LNCAP (cell line): Measurements from ENCODE around the gene BDH1.

ENCODE experiments used
- CTCF ChIP-seq: fragments of 450-650 bp; IDR thresholded peaks from 2 replicates; pipeline ENCODE4 v1.5.1; 2017; ENCODE audit warnings: mild to moderate bottlenecking

Gene BDH1

GRCh38 chr3:197595470-197596185 lies 39.9 kb upstream of the BDH1 start:
- TF ChIP-seq CTCF: no peak

GRCh38 chr3:197593046-197593380 lies 37.2 kb upstream of the BDH1 start:
- TF ChIP-seq CTCF: no peak

GRCh38 chr3:197592361-197593045 lies 36.7 kb upstream of the BDH1 start:
- no peak for TF ChIP-seq CTCF

GRCh38 chr3:197591816-197592215 lies 36.0 kb upstream of the BDH1 start:
- no peak for TF ChIP-seq CTCF

GRCh38 chr3:197590313-197590962 lies 34.7 kb upstream of the BDH1 start:
- no peak for TF ChIP-seq CTCF

- no peak for TF ChIP-seq CTCF
Observed at GRCh38 chr3:197589545-197589944, 33.8 kb upstream of the BDH1 start.

GRCh38 chr3:197586181-197586580 lies 30.4 kb upstream of the BDH1 start:
- TF ChIP-seq CTCF: no peak
